Fibroblast of the aortic adventitia (primary cell): ENCODE measurements around the gene ECHS1. TPM values are rescaled to one million over a fixed set of nuclear protein-coding genes. Genes with fewer than 3 reads are reported as not detected.

Experiments
- DNase-seq: peaks from one replicate; pipeline ENCODE4 v3.0.0-alpha.2; 2010; ENCODE audit warnings: low read depth
- H3K4me3 ChIP-seq: 2 replicates; pipeline ENCODE4 v1.5.1; 2011; ENCODE audit warnings: low read depth, mild to moderate bottlenecking, control low read depth, low read length, moderate library complexity
- CTCF ChIP-seq: IDR thresholded peaks from 2 replicates; pipeline ENCODE4 v1.5.1; 2011; ENCODE audit warnings: mild to moderate bottlenecking, low read length, control low read depth, inconsistent platforms; ENCODE audit not compliant: insufficient read depth
- total RNA-seq: library from RNA; depleted of rRNA; stranded (reverse); fragments of >200 nt; gene quantifications from 2 replicates; pipeline ENCODE4 v1.2.3, GENCODE V29; 2012; ENCODE audit warnings: low replicate concordance

Gene ECHS1
- total RNA-seq, 1 donor, result 47.3 TPM

GRCh38 chr10:133318494-133319127 is 54.5 kb downstream of the ECHS1 start:
- TF ChIP-seq CTCF, result peak; percentile 77
- peak overlapping the region; percentile 53 for H3K4me3 ChIP-seq
- DNase-seq, result peak; percentile 36

- no peak overlapping the region for H3K4me3 ChIP-seq
- no peak for TF ChIP-seq CTCF
- no peak for DNase-seq
These were observed 56.4 kb downstream of the ECHS1 start for GRCh38 chr10:133316732-133317131.

GRCh38 chr10:133316266-133316665 is 56.9 kb downstream of the ECHS1 start:
- no peak for TF ChIP-seq CTCF
- no peak overlapping the region for H3K4me3 ChIP-seq
- no peak for DNase-seq

GRCh38 chr10:133315847-133316246 is 57.3 kb downstream of the ECHS1 start:
- no peak overlapping the region for H3K4me3 ChIP-seq
- TF ChIP-seq CTCF, result no peak
- DNase-seq, result peak; percentile 5

- DNase-seq, result no peak
These were observed 58.2 kb downstream of the ECHS1 start for GRCh38 chr10:133314911-133315310.

GRCh38 chr10:133313192-133313591 is 60.0 kb downstream of the ECHS1 start:
- no peak overlapping the region for H3K4me3 ChIP-seq
- no peak for TF ChIP-seq CTCF
- no peak for DNase-seq

More at GRCh38 chr10:133314911-133315310, 58.2 kb downstream of the ECHS1 start:
- H3K4me3 ChIP-seq, result no peak overlapping the region
- TF ChIP-seq CTCF, result no peak

GRCh38 chr10:133312769-133313145 is 60.4 kb downstream of the ECHS1 start:
- no peak for TF ChIP-seq CTCF
- no peak overlapping the region for H3K4me3 ChIP-seq
- no peak for DNase-seq
